Mesothelial cell of epicardium (in vitro differentiated cells): ENCODE data around the gene BLVRB. TPM values are rescaled to one million over a fixed set of nuclear protein-coding genes. Genes with fewer than 3 reads are reported as not detected.
"Not testable (repeated sequence)": the region's sequence is repeated elsewhere in the genome, so short reads cannot be mapped to it uniquely, and the experiment has no call there.

Experiments
- DNase-seq, 2 experiments: peaks; one replicate each; pipeline ENCODE4 v3.0.0; 2021; ENCODE audit warnings: low spot score in 2 of 2; ENCODE audit not compliant: unreplicated experiment in 2 of 2
- H3K27ac Mint-ChIP-seq: 2 replicates; pipeline ENCODE4 v1.8.0; 2021; ENCODE audit warnings: mixed read lengths
- H3K27me3 Mint-ChIP-seq: 2 replicates; pipeline ENCODE4 v1.8.0; 2021; ENCODE audit warnings: low read depth, mixed read lengths
- H3K36me3 Mint-ChIP-seq: 2 replicates; pipeline ENCODE4 v1.8.0; 2021; ENCODE audit warnings: mixed read lengths
- H3K4me1 Mint-ChIP-seq: 2 replicates; pipeline ENCODE4 v1.8.0; 2021; ENCODE audit warnings: mixed read lengths
- H3K4me3 Mint-ChIP-seq: 2 replicates; pipeline ENCODE4 v1.8.0; 2021; ENCODE audit warnings: mild to moderate bottlenecking, moderate library complexity, mixed read lengths
- H3K9me3 Mint-ChIP-seq: 2 replicates; pipeline ENCODE4 v1.8.0; 2021; ENCODE audit warnings: mixed read lengths
- CTCF ChIP-seq: fragments of 200-600 bp; sonication (generic); IDR thresholded peaks from one replicate; pipeline ENCODE4 v1.5.0; 2021; ENCODE audit warnings: antibody characterized with exemption; ENCODE audit not compliant: unreplicated experiment
- total RNA-seq: library from RNA; stranded (reverse); gene quantifications from 3 replicates; pipeline ENCODE4 v1.2.1, GENCODE V29; 2021

BLVRB gene
- total RNA-seq, 1 donor from 2014 or later, result 42.2 TPM

GRCh38 chr19:40494191-40494838 is 28.8 kb upstream of the BLVRB start:
- no peak overlapping the region for H3K4me3 Mint-ChIP-seq
- peaks cover 6% of the 10 kb centered on the region for H3K9me3 Mint-ChIP-seq
- H3K27ac Mint-ChIP-seq, result no peak overlapping the region
- no peak for TF ChIP-seq CTCF
- no peak for DNase-seq
- no peaks in the 10 kb centered on the region for H3K4me1 Mint-ChIP-seq
- peaks cover 46% of the 10 kb centered on the region for H3K27me3 Mint-ChIP-seq
- H3K36me3 Mint-ChIP-seq, result no peaks in the 10 kb centered on the region

GRCh38 chr19:40493778-40494177 is 28.2 kb upstream of the BLVRB start:
- peaks cover 46% of the 10 kb centered on the region for H3K27me3 Mint-ChIP-seq
- no peaks in the 10 kb centered on the region for H3K36me3 Mint-ChIP-seq
- no peaks in the 10 kb centered on the region for H3K4me1 Mint-ChIP-seq
- H3K27ac Mint-ChIP-seq, result no peak overlapping the region
- DNase-seq, result no peak
- H3K4me3 Mint-ChIP-seq, result no peak overlapping the region
- TF ChIP-seq CTCF, result no peak
- H3K9me3 Mint-ChIP-seq, result peaks cover 6% of the 10 kb centered on the region

GRCh38 chr19:40492274-40492673 is 26.7 kb upstream of the BLVRB start:
- peaks cover 6% of the 10 kb centered on the region for H3K9me3 Mint-ChIP-seq
- no peak overlapping the region for H3K27ac Mint-ChIP-seq
- H3K4me3 Mint-ChIP-seq, result no peak overlapping the region
- no peak for TF ChIP-seq CTCF
- peaks cover 57% of the 10 kb centered on the region for H3K27me3 Mint-ChIP-seq
- no peak for DNase-seq
- H3K36me3 Mint-ChIP-seq, result no peaks in the 10 kb centered on the region
- no peaks in the 10 kb centered on the region for H3K4me1 Mint-ChIP-seq

- H3K27me3 Mint-ChIP-seq, result peaks cover 64% of the 10 kb centered on the region
- no peaks in the 10 kb centered on the region for H3K36me3 Mint-ChIP-seq
- DNase-seq, result no peak
- H3K4me1 Mint-ChIP-seq, result no peaks in the 10 kb centered on the region
- no peak overlapping the region for H3K27ac Mint-ChIP-seq
- TF ChIP-seq CTCF, result no peak
- peaks cover 6% of the 10 kb centered on the region for H3K9me3 Mint-ChIP-seq
- H3K4me3 Mint-ChIP-seq, result no peak overlapping the region
These were observed 24.3 kb upstream of the BLVRB start for GRCh38 chr19:40489882-40490230.

- Mint-ChIP-seq H3K27me3 (peaks cover 62% of the 10 kb centered on the region), H3K9me3 (no peaks in the 10 kb centered on the region), H3K4me1 (no peaks in the 10 kb centered on the region), H3K27ac (no peak overlapping the region), H3K4me3 (no peak overlapping the region), H3K36me3 (no peaks in the 10 kb centered on the region)
- no peak for DNase-seq
- no peak for TF ChIP-seq CTCF
These were observed 20.5 kb upstream of the BLVRB start for GRCh38 chr19:40486017-40486416.

GRCh38 chr19:40475878-40476644 is 10.5 kb upstream of the BLVRB start:
- not testable (repeated sequence) for H3K4me3 Mint-ChIP-seq, H3K36me3 Mint-ChIP-seq, H3K4me1 Mint-ChIP-seq, H3K27ac Mint-ChIP-seq, H3K9me3 Mint-ChIP-seq, DNase-seq
- peaks cover 19% of the 10 kb centered on the region for H3K27me3 Mint-ChIP-seq
